BJ (cell line): ENCODE data around the gene CFAP298. TPM values are rescaled to one million over a fixed set of nuclear protein-coding genes. Genes with fewer than 3 reads are reported as not detected.

Experiments
- CTCF ChIA-PET: fragments of 350-600 bp; formaldehyde crosslinking; extraction: SDS; loops from one replicate; lab custom pipeline; 2021; ENCODE audit warnings: antibody characterized with exemption, inconsistent platforms; lab: Yijun Ruan, JAX
- POLR2A ChIA-PET: fragments of 300-600 bp; sonication (Branson Sonifier 250); formaldehyde crosslinking; extraction: SDS; loops from one replicate; lab custom pipeline; 2021; ENCODE audit warnings: antibody characterized with exemption; lab: Charles Lee
- DNase-seq: peaks from one replicate; pipeline ENCODE4 v3.0.0-alpha.2; 2011; ENCODE audit warnings: low read depth
- H3K27me3 ChIP-seq: 2 replicates; pipeline ENCODE4 v1.6.0; 2011; ENCODE audit warnings: low read length; ENCODE audit not compliant: control insufficient read depth, insufficient read depth
- H3K36me3 ChIP-seq: 2 replicates; pipeline ENCODE4 v1.5.1; 2011; ENCODE audit warnings: low read length; ENCODE audit not compliant: control insufficient read depth, insufficient read depth
- H3K4me3 ChIP-seq: 2 replicates; pipeline ENCODE4 v1.5.1; 2011; ENCODE audit warnings: low read depth, mild to moderate bottlenecking, control low read depth, low read length
- CTCF ChIP-seq: IDR thresholded peaks from 2 replicates; pipeline ENCODE4 v1.5.1; 2011; ENCODE audit warnings: low read depth, mild to moderate bottlenecking, control low read depth, inconsistent platforms, low read length, moderate library complexity; ENCODE audit not compliant: insufficient read depth
- polyA plus RNA-seq: library from polyadenylated mRNA; depleted of rRNA; stranded (reverse); fragments of >200 nt; gene quantifications from 2 replicates; pipeline ENCODE4 v1.2.3, GENCODE V29; 2011

The CFAP298 gene
- polyA plus RNA-seq, 1 experiment, result 16.4 TPM

GRCh38 chr21:32560896-32561295, 51.3 kb downstream of the CFAP298 start:
- no peaks in the 10 kb centered on the region for H3K27me3 ChIP-seq
- CTCF ChIA-PET, result interaction anchor here (0.6 to 4.4 kb wide), 8 partner anchors 8 to 165 kb away, joined by 3 to 44 read pairs (median 7); no protein-coding TSS in a partner anchor
- POLR2A ChIA-PET, result interaction anchor here (1.1 kb wide), 1 partner anchor 51 kb away, joined by 12 read pairs; the partner anchor contains the start of gene CFAP298

GRCh38 chr21:32559006-32559610, 53.1 kb downstream of the CFAP298 start:
- Histone ChIP-seq H3K4me3 (no peak overlapping the region), H3K36me3 (no peaks in the 10 kb centered on the region), H3K27me3 (no peaks in the 10 kb centered on the region)
- ChIA-PET POLR2A (no interaction called here), CTCF (interaction anchor here (4.1 to 4.4 kb wide), 2 partner anchors 144 to 156 kb away, joined by 28 to 44 read pairs; no protein-coding TSS in a partner anchor)
- TF ChIP-seq CTCF, result no peak
- DNase-seq, result no peak

More at GRCh38 chr21:32560896-32561295, 51.3 kb downstream of the CFAP298 start:
- no peak for TF ChIP-seq CTCF
- H3K4me3 ChIP-seq, result no peak overlapping the region
- no peaks in the 10 kb centered on the region for H3K36me3 ChIP-seq
- no peak for DNase-seq

- Histone ChIP-seq H3K4me3 (no peak overlapping the region), H3K27me3 (no peaks in the 10 kb centered on the region), H3K36me3 (no peaks in the 10 kb centered on the region)
- CTCF ChIA-PET, result interaction anchor here (0.6 kb wide), 1 partner anchor 145 kb away, joined by 4 read pairs; no protein-coding TSS in a partner anchor
- no peak for DNase-seq
- POLR2A ChIA-PET, result no interaction called here
- TF ChIP-seq CTCF, result no peak
These were observed 54.1 kb downstream of the CFAP298 start for GRCh38 chr21:32558106-32558505.

- H3K27me3 ChIP-seq, result no peaks in the 10 kb centered on the region
- no peak for DNase-seq
- no peak for TF ChIP-seq CTCF
- no peaks in the 10 kb centered on the region for H3K36me3 ChIP-seq
- CTCF ChIA-PET, result interaction anchor here (0.9 to 1.3 kb wide), 2 partner anchors 14 to 46 kb away, joined by 4 to 5 read pairs; no protein-coding TSS in a partner anchor
- H3K4me3 ChIP-seq, result no peak overlapping the region
- POLR2A ChIA-PET, result no interaction called here
These were observed 57.1 kb downstream of the CFAP298 start for GRCh38 chr21:32554832-32555638.

GRCh38 chr21:32549886-32550285, 62.3 kb downstream of the CFAP298 start:
- POLR2A ChIA-PET, result no interaction called here
- CTCF ChIA-PET, result interaction anchor here (1.3 to 1.5 kb wide), 2 partner anchors 19 to 21 kb away, joined by 3 read pairs; no protein-coding TSS in a partner anchor
- Histone ChIP-seq H3K4me3 (no peak overlapping the region), H3K36me3 (no peaks in the 10 kb centered on the region), H3K27me3 (no peaks in the 10 kb centered on the region)
- no peak for DNase-seq
- TF ChIP-seq CTCF, result no peak
